K562 (cell line): ENCODE measurements around the gene PHYKPL. TPM values are rescaled to one million over a fixed set of nuclear protein-coding genes. Genes with fewer than 3 reads are reported as not detected.

Experiments
- ATAC-seq: fragments of 200-7000 bp; cut with Tn5 transposase; 3 replicates; pipeline ENCODE4 v1.9.1; 2020; ENCODE audit warnings: moderate library complexity
- BruUV-seq: library from RNA; stranded (reverse); fragments of 400-500 nt; replicated peaks from 2 replicates; lab custom pipeline; 2021; lab: Mats Ljungman, UMichigan
- CTCF ChIA-PET: fragments of 300-600 bp; formaldehyde crosslinking; extraction: SDS; loops from one replicate; lab custom pipeline; 2021; ENCODE audit warnings: low intra/inter-chr PET ratio; lab: Yijun Ruan, JAX
- POLR2A ChIA-PET: fragments of 300-600, 350-650 bp; sonication (Branson Sonifier 250); formaldehyde crosslinking; extraction: SDS; loops from one replicate; lab custom pipeline; 2021; ENCODE audit warnings: antibody characterized with exemption, inconsistent platforms; lab: Yijun Ruan, JAX
- DNase-seq, 4 experiments: peaks; one replicate each; pipeline versions ENCODE4 v3.0.0 to v3.0.0-alpha.2; 2011 to 2018; ENCODE audit warnings: low spot score in 3 of 4, mixed read lengths in 3 of 4; ENCODE audit errors: extremely low read depth in 1 of 4
- FAIRE-seq: peaks from 2 replicates; lab custom pipeline; 2011; peaks lifted over from hg19 to GRCh38; lab: Jason Lieb, UNC
- H2AFZ ChIP-seq: 2 replicates; pipeline ENCODE4 v1.6.0; 2011; ENCODE audit warnings: low read depth, low read length, control low read depth, inconsistent platforms
- H3K27ac ChIP-seq: fragments of 200-600 bp; 3 replicates; pipeline ENCODE4 v1.8.0; 2011; ENCODE audit warnings: low read depth, mild to moderate bottlenecking, control low read depth, inconsistent platforms, low read length, moderate library complexity, mixed read lengths; ENCODE audit errors: extremely low read depth
- H3K27me3 ChIP-seq, 2 experiments: fragments of 300-600 bp in 1 of 2; 2 replicates in 1 of 2; 3 replicates in 1 of 2; pipeline versions ENCODE4 v1.6.0 to v1.8.0; 2011; ENCODE audit warnings: inconsistent platforms in 2 of 2, low read length in 2 of 2, mild to moderate bottlenecking in 1 of 2, mixed read lengths in 1 of 2, moderate library complexity in 1 of 2; ENCODE audit not compliant: control insufficient read depth in 2 of 2, insufficient read depth in 2 of 2
- H3K36me3 ChIP-seq: fragments of 300-600 bp; 3 replicates; pipeline ENCODE4 v1.8.0; 2011; ENCODE audit warnings: mild to moderate bottlenecking, low read length, inconsistent platforms; ENCODE audit not compliant: control insufficient read depth, insufficient read depth
- H3K4me1 ChIP-seq, 2 experiments: fragments of 200-600 bp in 1 of 2; replicated peaks in 1 of 2; 2 replicates in 1 of 2; 3 replicates in 1 of 2; pipeline versions ENCODE4 v1.5.1 to v1.8.0; 2011; ENCODE audit warnings: inconsistent platforms in 2 of 2, low read length in 2 of 2, mild to moderate bottlenecking in 1 of 2, mixed read lengths in 1 of 2, moderate library complexity in 1 of 2; ENCODE audit not compliant: control insufficient read depth in 2 of 2, insufficient read depth in 2 of 2
- H3K4me2 ChIP-seq: 2 replicates; pipeline ENCODE4 v1.6.1; 2011; ENCODE audit warnings: low read length, control low read depth, inconsistent platforms, mixed read lengths; ENCODE audit not compliant: insufficient read depth
- H3K4me3 ChIP-seq: fragments of 200-600 bp; sonication (generic), shearing (Covaris generic); 2 replicates; pipeline ENCODE4 v1.5.1; 2016; ENCODE audit warnings: control low read depth, inconsistent platforms
- H3K79me2 ChIP-seq: fragments of 200-600 bp; 3 replicates; pipeline ENCODE4 v1.8.0; 2011; ENCODE audit warnings: low read length, inconsistent platforms; ENCODE audit not compliant: control insufficient read depth, insufficient read depth
- H3K9ac ChIP-seq, 2 experiments: 2 replicates each; pipeline versions ENCODE4 v1.6.0 to v1.6.1; 2011; ENCODE audit warnings: low read depth in 2 of 2, low read length in 2 of 2, control low read depth in 1 of 2, inconsistent platforms in 1 of 2, mild to moderate bottlenecking in 1 of 2, mixed read lengths in 1 of 2; ENCODE audit not compliant: insufficient read depth in 1 of 2
- H3K9me1 ChIP-seq: one replicate; pipeline ENCODE4 v1.6.0; 2011; ENCODE audit warnings: inconsistent platforms, mild to moderate bottlenecking, low read length, moderate library complexity; ENCODE audit not compliant: control insufficient read depth, insufficient read depth
- H3K9me3 ChIP-seq: replicated peaks from 2 replicates; pipeline ENCODE4 v1.5.1; 2011; ENCODE audit warnings: low read depth, low read length, inconsistent platforms; ENCODE audit not compliant: control insufficient read depth, insufficient read depth
- H4K20me1 ChIP-seq: replicated peaks from 2 replicates; pipeline ENCODE4 v1.6.1; 2011; ENCODE audit warnings: low read length, inconsistent platforms, mixed read lengths; ENCODE audit not compliant: control insufficient read depth, insufficient read depth
- ETV5 ChIP-seq: sonication (generic); formaldehyde crosslinking; IDR thresholded peaks from 2 replicates; pipeline ENCODE4 v1.4.0; 2020; ENCODE audit warnings: low read depth, mild to moderate bottlenecking, missing genetic modification reagents
- MTA3 ChIP-seq: fragments of 450-650 bp; formaldehyde crosslinking; IDR thresholded peaks from 2 replicates; pipeline ENCODE4 v1.6.1; 2017; ENCODE audit warnings: mild to moderate bottlenecking, borderline replicate concordance
- NFXL1 ChIP-seq: fragments of 450-650 bp; formaldehyde crosslinking; IDR thresholded peaks from 2 replicates; pipeline ENCODE4 v1.4.0; 2021; ENCODE audit warnings: mild to moderate bottlenecking
- NONO ChIP-seq, 2 experiments: fragments of 200-400 bp in 1 of 2; fragments of 450-650 bp in 1 of 2; formaldehyde crosslinking in 1 of 2; IDR thresholded peaks; 2 replicates each; pipeline ENCODE4 v1.6.1; 2017; ENCODE audit warnings: low read depth in 2 of 2, mild to moderate bottlenecking in 2 of 2, moderate library complexity in 2 of 2, low read length in 1 of 2
- PRPF4 ChIP-seq: fragments of 200-400 bp; formaldehyde crosslinking; IDR thresholded peaks from one replicate; pipeline ENCODE4 v1.6.1; 2017; ENCODE audit warnings: low read length, low read depth, mild to moderate bottlenecking; ENCODE audit not compliant: insufficient read depth, poor library complexity, severe bottlenecking
- RAD21 ChIP-seq, 2 experiments: fragments of 250-450 bp in 1 of 2; fragments of 450-650 bp in 1 of 2; sonication (Bioruptor Pico) in 1 of 2; formaldehyde crosslinking in 1 of 2; IDR thresholded peaks in 1 of 2; conservative IDR thresholded peaks in 1 of 2; 2 replicates each; pipeline versions ENCODE4 v1.4.0 to v1.8.0; 2020 to 2022; ENCODE audit warnings: mild to moderate bottlenecking in 2 of 2, moderate library complexity in 1 of 2
- SPI1 ChIP-seq: IDR thresholded peaks from 2 replicates; pipeline ENCODE4 v1.6.1; 2011; ENCODE audit warnings: low read depth, low read length, control low read depth, borderline replicate concordance
- SRSF9 ChIP-seq: fragments of 200-400 bp; formaldehyde crosslinking; IDR thresholded peaks from 2 replicates; pipeline ENCODE4 v1.6.1; 2017; ENCODE audit warnings: low read depth, low read length, borderline replicate concordance
- ZNF586 ChIP-seq: fragments of 450-650 bp; formaldehyde crosslinking; conservative IDR thresholded peaks from 2 replicates; pipeline ENCODE4 v1.4.0; 2020; ENCODE audit warnings: mild to moderate bottlenecking, moderate library complexity
- WGBS: fragments of 100-300 bp; shearing (Covaris generic); methylation state at CpG from one replicate; pipeline ENCODE4 v1.1.6; 2016; ENCODE audit warnings: low coverage, mixed read lengths; ENCODE audit not compliant: insufficient coverage; ENCODE audit errors: missing lambda C conversion rate; 5-methylcytosine and 5-hydroxymethylcytosine counted together
- in situ Hi-C: fragments of 300-500 bp; cut with MboI; formaldehyde crosslinking; loops from 4 replicates; pipeline ENCODE4 v1.15.0; 2018; ENCODE audit warnings: inconsistent platforms, mixed read lengths
- intact Hi-C: fragments of 100-400 bp; cut with micrococcal nuclease; formaldehyde crosslinking; loops from 2 replicates; pipeline ENCODE4 v1.14.2; 2022
- polyA plus RNA-seq, 8 experiments: library from polyadenylated mRNA; depleted of rRNA in 4 of 8; stranded (reverse) in 5 of 8; unstranded in 3 of 8; fragments of >200 nt; fragmentation: Nextera tagmentation in 2 of 8; fragmentation: Illumina TruSeq in 1 of 8; extraction: Ambion mirVana in 2 of 8; extraction: Trizol in 1 of 8; gene quantifications; 2 replicates each; pipeline versions ENCODE4 v1.2.1 to v1.2.3, GENCODE V29; 2011 to 2014; ENCODE audit warnings: inconsistent platforms in 1 of 8, missing spikeins in 1 of 8
- total RNA-seq, 7 experiments: library from RNA; depleted of rRNA in 6 of 7; stranded (reverse); fragments of >200 nt in 6 of 7; fragmentation: Illumina TruSeq in 2 of 7; extraction: Trizol in 2 of 7; gene quantifications; 2 replicates each; pipeline versions ENCODE4 v1.2.1 to v1.2.3, GENCODE V29; 2011 to 2021; ENCODE audit warnings: low replicate concordance in 1 of 7
- TF ChIP-seq, protein P1 (sequence below): fragments of 250-450 bp; sonication (Bioruptor Pico); IDR thresholded peaks from 2 replicates; pipeline ENCODE4 v1.8.0; 2022; ENCODE audit warnings: moderate library complexity, mild to moderate bottlenecking, inconsistent platforms
- TF ChIP-seq, protein P2 (sequence below): fragments of 250-450 bp; sonication (Bioruptor Pico); IDR thresholded peaks from 2 replicates; pipeline ENCODE4 v1.5.0; 2021
- TF ChIP-seq, protein P3 (sequence below): fragments of 250-450 bp; sonication (Bioruptor Pico); IDR thresholded peaks from 2 replicates; pipeline ENCODE4 v1.4.0; 2020

Gene PHYKPL
- total and polyA plus RNA-seq, 9 of the 15 experiments (the other 6 are each of a cell fraction or from before 2014, with no cell fraction given), result 4.7 to 34.7 (median 18.6) TPM

DNA sequence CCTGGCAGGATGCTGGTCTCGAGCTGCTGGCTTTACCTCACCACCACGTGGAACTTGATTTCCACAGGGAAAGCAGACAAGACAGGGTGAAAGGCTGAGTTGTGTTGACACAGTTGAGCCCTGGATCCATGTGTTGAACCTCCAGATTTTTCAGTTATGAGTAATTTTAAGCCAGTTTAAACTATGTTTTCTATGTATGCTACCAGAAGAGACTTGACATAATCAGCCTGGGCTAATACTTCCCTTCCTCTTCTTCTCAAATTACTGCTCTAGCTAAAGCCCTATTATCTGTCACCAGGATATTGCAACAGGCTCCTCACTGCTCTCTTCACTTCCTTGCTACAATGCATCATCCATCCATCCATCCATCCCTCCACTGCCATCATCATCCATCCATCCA lies 12.0 kb upstream of the PHYKPL start (continued):
- TF ChIP-seq, protein P1, sequence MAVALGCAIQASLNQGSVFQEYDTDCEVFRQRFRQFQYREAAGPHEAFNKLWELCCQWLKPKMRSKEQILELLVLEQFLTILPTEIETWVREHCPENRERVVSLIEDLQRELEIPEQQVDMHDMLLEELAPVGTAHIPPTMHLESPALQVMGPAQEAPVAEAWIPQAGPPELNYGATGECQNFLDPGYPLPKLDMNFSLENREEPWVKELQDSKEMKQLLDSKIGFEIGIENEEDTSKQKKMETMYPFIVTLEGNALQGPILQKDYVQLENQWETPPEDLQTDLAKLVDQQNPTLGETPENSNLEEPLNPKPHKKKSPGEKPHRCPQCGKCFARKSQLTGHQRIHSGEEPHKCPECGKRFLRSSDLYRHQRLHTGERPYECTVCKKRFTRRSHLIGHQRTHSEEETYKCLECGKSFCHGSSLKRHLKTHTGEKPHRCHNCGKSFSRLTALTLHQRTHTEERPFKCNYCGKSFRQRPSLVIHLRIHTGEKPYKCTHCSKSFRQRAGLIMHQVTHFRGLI, result no peak
- TF ChIP-seq PRPF4 (no peak), ETV5 (CRISPR knock-in tag) (no peak), NFXL1 (CRISPR knock-in tag) (no peak)

DNA sequence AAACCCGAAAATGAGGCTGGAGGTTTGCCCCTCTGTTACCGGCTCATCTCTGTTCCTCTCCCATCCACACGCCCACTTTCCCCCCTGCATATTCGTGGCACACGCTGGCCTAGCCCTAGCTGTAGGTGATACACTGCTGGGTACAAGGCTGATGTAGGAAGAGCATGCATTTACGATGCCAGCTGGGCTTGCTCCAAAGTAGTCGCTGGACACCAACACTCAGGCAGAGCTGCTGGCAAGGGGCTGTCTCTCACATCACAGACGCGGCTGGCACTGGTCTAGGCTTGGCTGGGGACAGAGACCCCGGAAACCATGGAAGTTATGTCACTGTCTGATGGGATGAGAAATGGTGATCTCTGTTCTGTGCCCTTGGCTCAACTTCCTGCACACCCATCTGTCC lies 9.8 kb upstream of the PHYKPL start:
- TF ChIP-seq RAD21 (CRISPR knock-in tag; conservative IDR thresholded peaks at IDR 0.05 in 1 of 2, IDR thresholded peaks at IDR 0.05 in 1 of 2), result no peak
- no peak for TF ChIP-seq SRSF9
- TF ChIP-seq, protein P2, sequence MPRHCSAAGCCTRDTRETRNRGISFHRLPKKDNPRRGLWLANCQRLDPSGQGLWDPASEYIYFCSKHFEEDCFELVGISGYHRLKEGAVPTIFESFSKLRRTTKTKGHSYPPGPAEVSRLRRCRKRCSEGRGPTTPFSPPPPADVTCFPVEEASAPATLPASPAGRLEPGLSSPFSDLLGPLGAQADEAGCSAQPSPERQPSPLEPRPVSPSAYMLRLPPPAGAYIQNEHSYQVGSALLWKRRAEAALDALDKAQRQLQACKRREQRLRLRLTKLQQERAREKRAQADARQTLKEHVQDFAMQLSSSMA (CRISPR knock-in tag), result no peak
- no peak for TF ChIP-seq SPI1
- TF ChIP-seq MTA3, result no peak
- TF ChIP-seq ZNF586 (CRISPR knock-in tag), result no peak
- TF ChIP-seq, protein P3, sequence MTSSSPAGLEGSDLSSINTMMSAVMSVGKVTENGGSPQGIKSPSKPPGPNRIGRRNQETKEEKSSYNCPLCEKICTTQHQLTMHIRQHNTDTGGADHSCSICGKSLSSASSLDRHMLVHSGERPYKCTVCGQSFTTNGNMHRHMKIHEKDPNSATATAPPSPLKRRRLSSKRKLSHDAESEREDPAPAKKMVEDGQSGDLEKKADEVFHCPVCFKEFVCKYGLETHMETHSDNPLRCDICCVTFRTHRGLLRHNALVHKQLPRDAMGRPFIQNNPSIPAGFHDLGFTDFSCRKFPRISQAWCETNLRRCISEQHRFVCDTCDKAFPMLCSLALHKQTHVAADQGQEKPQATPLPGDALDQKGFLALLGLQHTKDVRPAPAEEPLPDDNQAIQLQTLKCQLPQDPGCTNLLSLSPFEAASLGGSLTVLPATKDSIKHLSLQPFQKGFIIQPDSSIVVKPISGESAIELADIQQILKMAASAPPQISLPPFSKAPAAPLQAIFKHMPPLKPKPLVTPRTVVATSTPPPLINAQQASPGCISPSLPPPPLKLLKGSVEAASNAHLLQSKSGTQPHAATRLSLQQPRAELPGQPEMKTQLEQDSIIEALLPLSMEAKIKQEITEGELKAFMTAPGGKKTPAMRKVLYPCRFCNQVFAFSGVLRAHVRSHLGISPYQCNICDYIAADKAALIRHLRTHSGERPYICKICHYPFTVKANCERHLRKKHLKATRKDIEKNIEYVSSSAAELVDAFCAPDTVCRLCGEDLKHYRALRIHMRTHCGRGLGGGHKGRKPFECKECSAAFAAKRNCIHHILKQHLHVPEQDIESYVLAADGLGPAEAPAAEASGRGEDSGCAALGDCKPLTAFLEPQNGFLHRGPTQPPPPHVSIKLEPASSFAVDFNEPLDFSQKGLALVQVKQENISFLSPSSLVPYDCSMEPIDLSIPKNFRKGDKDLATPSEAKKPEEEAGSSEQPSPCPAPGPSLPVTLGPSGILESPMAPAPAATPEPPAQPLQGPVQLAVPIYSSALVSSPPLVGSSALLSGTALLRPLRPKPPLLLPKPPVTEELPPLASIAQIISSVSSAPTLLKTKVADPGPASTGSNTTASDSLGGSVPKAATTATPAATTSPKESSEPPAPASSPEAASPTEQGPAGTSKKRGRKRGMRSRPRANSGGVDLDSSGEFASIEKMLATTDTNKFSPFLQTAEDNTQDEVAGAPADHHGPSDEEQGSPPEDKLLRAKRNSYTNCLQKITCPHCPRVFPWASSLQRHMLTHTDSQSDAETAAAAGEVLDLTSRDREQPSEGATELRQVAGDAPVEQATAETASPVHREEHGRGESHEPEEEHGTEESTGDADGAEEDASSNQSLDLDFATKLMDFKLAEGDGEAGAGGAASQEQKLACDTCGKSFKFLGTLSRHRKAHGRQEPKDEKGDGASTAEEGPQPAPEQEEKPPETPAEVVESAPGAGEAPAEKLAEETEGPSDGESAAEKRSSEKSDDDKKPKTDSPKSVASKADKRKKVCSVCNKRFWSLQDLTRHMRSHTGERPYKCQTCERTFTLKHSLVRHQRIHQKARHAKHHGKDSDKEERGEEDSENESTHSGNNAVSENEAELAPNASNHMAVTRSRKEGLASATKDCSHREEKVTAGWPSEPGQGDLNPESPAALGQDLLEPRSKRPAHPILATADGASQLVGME (CRISPR knock-in tag), result no peak
- no peak for TF ChIP-seq NONO (IDR thresholded peaks at IDR 0.05; ENCODE audit: low read depth in 2 of 2, low read length in 1 of 2)
- Histone ChIP-seq H3K4me2 (no peak overlapping the region), H2AFZ (no peak overlapping the region), H3K36me3 (no peaks in the 10 kb centered on the region), H3K4me1 (peaks cover 6 to 24% of the 10 kb centered on the region in 2 experiments), H3K27ac (no peak overlapping the region), H3K4me3 (no peak overlapping the region), H3K9me3 (no peaks in the 10 kb centered on the region), H3K9ac (no peak overlapping the region), H3K9me1 (no peaks in the 10 kb centered on the region), H3K27me3 (peaks cover 0 to 26% of the 10 kb centered on the region in 2 experiments; a peak in 3 of 5 replicates), H4K20me1 (no peaks in the 10 kb centered on the region; the same call in 1 of the 2 replicates), H3K79me2 (no peaks in the 10 kb centered on the region)
- 6% methylated on average over 9 of the region's 10 CpGs for WGBS
- BruUV-seq, result no TSS peak
- in situ Hi-C loops, result no loop called here
- POLR2A ChIA-PET, result no interaction called here
- DNase-seq, result no peak
- intact Hi-C loops, result no loop called here
- CTCF ChIA-PET, result no interaction called here
- no peak for FAIRE-seq
- no peak for ATAC-seq
